VCaP (cell line): ENCODE results near the gene SLC5A2.

Experiments
- H3K27ac ChIP-seq: fragments of 450-650 bp; 2 replicates; pipeline ENCODE4 v1.5.1; 2017
- TF ChIP-seq, protein P1 (sequence below): fragments of 450-650 bp; conservative IDR thresholded peaks from 2 replicates; pipeline ENCODE4 v1.5.1; 2017; ENCODE audit warnings: mild to moderate bottlenecking, moderate library complexity

Gene SLC5A2

DNA sequence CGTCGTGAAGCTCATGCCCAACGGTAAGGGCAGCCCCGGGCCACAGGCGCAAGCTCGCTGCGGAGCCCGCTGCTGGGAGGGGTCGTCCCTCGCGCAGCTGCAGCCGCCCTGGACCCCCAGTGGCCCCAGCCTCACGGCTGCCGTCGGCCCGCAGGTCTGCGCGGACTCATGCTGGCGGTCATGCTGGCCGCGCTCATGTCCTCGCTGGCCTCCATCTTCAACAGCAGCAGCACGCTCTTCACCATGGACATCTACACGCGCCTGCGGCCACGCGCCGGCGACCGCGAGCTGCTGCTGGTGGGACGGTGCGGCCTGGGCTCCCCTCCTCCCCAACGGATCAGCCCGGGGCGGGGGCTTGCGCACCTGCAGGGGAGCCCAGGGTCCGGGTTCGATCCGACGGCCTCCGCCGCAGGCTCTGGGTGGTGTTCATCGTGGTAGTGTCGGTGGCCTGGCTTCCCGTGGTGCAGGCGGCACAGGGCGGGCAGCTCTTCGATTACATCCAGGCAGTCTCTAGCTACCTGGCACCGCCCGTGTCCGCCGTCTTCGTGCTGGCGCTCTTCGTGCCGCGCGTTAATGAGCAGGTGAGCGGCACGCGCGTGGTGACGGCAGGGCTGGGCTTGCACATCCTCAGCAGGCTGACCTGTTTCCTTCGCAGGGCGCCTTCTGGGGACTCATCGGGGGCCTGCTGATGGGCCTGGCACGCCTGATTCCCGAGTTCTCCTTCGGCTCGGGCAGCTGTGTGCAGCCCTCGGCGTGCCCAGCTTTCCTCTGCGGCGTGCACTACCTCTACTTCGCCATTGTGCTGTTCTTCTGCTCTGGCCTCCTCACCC lies 5.8 kb downstream of the SLC5A2 start:
- no peak overlapping the region for H3K27ac ChIP-seq
- TF ChIP-seq, protein P1, sequence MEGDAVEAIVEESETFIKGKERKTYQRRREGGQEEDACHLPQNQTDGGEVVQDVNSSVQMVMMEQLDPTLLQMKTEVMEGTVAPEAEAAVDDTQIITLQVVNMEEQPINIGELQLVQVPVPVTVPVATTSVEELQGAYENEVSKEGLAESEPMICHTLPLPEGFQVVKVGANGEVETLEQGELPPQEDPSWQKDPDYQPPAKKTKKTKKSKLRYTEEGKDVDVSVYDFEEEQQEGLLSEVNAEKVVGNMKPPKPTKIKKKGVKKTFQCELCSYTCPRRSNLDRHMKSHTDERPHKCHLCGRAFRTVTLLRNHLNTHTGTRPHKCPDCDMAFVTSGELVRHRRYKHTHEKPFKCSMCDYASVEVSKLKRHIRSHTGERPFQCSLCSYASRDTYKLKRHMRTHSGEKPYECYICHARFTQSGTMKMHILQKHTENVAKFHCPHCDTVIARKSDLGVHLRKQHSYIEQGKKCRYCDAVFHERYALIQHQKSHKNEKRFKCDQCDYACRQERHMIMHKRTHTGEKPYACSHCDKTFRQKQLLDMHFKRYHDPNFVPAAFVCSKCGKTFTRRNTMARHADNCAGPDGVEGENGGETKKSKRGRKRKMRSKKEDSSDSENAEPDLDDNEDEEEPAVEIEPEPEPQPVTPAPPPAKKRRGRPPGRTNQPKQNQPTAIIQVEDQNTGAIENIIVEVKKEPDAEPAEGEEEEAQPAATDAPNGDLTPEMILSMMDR = no peak

DNA sequence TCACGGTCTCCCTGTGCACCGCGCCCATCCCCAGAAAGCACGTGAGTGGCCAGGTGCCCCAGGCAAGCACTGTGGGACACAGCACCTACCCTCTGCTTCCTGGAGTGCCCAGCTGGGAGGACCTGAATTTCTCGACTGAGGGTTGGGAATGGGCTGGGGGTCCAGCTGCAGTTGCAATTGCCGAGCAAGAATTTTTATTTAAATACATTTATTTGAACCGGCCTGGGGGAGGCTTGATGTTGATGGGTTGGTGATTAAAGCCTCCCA lies 6.3 kb downstream of the SLC5A2 start:
- no peak overlapping the region for H3K27ac ChIP-seq
- TF ChIP-seq, protein P1 = no peak

DNA sequence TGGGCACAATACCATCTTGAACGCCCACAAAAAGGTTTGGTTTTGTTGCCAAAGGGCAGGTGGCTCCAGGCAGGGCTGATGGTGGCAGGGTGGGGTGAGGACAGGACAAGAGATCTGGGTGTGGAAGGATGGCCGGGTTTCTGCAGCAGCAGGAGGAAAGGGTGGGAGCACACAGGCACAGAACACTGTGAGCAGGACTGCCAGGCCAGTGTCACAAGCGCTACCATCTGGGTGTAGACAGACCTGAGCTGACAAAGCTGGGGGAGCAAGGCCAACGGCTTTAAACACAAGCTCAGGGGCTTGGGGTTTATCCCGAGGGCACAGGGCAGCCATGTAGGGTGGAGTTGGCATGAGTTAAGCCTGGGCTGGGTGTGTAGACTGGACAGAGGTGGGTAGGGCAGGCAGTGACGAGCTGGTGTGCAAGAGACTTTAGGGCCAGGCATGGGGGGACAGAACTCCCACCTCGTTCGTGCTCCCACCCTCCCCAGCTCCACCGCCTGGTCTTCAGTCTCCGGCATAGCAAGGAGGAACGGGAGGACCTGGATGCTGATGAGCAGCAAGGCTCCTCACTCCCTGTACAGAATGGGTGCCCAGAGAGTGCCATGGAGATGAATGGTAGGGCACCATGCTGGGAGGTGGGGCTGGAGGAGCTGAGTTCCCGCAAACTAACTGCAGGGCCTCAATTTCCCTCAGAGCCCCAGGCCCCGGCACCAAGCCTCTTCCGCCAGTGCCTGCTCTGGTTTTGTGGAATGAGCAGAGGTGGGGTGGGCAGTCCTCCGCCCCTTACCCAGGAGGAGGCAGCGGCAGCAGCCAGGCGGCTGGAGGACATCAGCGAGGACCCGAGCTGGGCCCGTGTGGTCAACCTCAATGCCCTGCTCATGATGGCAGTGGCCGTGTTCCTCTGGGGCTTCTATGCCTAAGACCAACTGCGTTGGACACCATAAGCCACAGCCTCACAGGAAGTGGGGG lies 7.0 kb downstream of the SLC5A2 start:
- TF ChIP-seq, protein P1 = no peak
- no peak overlapping the region for H3K27ac ChIP-seq

DNA sequence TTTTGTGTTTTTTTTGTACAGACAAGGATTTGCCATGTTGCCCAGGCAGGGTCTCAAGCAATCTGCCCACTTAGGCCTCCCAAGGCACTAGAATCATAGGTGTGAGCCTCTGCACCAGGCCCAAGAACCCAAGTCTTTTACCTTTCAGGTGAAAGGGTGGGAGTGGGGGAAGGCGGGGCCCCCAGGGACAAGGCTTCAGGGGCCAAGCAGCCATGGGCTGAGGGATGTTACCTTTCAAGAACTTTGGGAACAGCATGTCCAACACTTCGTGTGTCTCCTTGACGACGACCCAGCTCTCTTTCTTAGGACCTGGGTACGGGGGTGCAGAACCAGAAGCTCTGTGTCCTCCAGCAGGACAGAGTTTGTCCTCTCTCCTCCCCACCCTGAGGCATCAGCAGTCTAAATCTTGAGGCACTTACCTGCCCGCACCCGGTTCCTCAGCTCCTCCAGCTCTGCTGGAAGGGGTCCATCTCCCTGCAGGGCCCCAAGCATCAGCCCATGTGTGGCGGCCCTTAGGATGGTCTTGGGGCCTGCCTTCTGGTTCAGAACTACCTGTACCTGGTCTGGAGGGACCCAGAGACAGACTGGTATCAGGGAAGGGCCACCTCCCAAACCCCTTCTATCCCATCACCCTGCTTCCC lies 9.0 kb downstream of the SLC5A2 start:
- H3K27ac ChIP-seq = no peak overlapping the region
- TF ChIP-seq, protein P1 = no peak

DNA sequence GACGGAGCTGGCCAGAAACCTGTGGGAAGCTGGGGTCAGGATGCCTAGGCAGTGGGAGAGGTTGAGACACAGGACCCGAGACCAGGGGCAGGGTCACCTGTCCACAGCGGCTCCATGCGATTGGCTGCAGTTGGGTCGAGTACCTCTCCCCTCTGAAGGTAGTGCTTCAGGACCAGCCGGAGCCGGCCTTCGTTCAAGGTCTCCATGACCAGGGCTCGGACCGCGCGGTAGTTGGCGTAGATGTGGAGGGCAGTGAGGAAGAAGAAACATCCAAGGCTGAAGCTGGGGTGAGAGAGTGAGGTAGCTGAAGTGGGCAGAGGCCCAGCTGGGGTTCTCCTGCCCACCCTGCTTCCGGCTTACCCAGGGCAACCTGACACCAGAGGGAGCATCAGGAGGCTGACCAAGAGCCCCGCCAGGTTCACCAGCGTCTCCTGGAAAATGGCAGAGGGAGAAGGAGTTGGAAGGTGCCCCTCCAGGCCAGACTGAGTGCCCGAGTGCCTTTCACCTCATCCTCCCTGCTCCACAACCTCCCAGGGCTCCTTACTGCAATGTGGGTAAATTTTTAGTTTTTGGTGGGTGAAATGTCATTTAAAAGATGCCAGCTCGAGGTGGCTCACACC lies 10.7 kb downstream of the SLC5A2 start:
- TF ChIP-seq, protein P1 = no peak
- no peak overlapping the region for H3K27ac ChIP-seq

DNA sequence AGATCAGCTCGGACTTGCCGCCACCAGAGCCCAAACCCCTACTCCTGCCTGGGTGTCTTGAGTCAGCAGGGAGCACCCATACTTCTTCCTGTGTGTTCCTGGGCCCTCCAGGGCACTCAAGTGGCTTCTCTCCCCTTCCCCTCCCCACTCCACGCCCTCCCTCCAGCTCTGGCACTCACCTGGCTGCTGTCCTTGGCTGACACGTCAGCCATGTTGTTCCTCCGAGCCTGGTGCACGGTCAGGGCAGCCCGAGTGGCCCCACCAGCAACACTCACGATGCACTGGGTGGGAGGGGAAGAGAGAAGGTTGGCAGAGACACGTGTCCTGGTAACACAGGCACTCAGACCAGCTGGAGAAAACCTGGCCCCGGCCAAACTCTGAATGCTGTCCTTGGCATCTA lies 13.7 kb downstream of the SLC5A2 start:
- H3K27ac ChIP-seq = no peak overlapping the region
- TF ChIP-seq, protein P1 = no peak
